Epithelial cell of esophagus (primary cell): Measurements from ENCODE around the gene FHIP1B.

ENCODE experiments used
- DNase-seq: peaks from one replicate; pipeline ENCODE4 v3.0.0; 2010; ENCODE audit warnings: low read depth
- H3K4me3 ChIP-seq: 2 replicates; pipeline ENCODE4 v1.5.1; 2011; ENCODE audit warnings: mild to moderate bottlenecking, low read length, control low read depth
- CTCF ChIP-seq: IDR thresholded peaks from 2 replicates; pipeline ENCODE4 v1.5.1; 2011; ENCODE audit warnings: low read depth, mild to moderate bottlenecking, low read length, control low read depth, inconsistent platforms; ENCODE audit not compliant: insufficient read depth; ENCODE audit errors: missing control alignments

Gene FHIP1B

GRCh38 chr11:6197466-6198200, 36.8 kb downstream of the FHIP1B start:
- DNase-seq = no peak
- TF ChIP-seq CTCF = no peak
- no peak overlapping the region for H3K4me3 ChIP-seq

DNA sequence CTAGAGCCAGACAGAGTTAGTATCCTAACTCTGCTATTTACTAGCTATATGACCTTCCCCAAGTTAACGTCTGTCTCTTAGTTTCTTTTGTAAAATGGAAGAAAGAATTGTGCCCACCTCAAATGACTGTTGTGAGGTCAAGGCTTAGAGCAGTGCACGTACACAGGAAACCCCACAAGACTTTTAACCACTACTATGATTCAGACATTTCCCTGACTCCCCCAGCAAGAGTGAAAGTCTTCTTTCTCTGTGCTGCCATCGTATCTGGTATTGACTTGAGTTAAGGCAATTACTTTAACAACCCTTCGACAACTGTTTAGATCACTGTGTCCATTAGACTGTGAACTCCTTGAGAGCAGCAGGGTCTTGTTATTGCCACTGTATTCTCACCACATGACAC, 38.0 kb downstream of the FHIP1B start:
- no peak for DNase-seq
- H3K4me3 ChIP-seq = no peak overlapping the region
- no peak for TF ChIP-seq CTCF

- no peak overlapping the region for H3K4me3 ChIP-seq
- TF ChIP-seq CTCF = no peak
- no peak for DNase-seq
These were observed 40.3 kb downstream of the FHIP1B start for GRCh38 chr11:6194065-6194581.

DNA sequence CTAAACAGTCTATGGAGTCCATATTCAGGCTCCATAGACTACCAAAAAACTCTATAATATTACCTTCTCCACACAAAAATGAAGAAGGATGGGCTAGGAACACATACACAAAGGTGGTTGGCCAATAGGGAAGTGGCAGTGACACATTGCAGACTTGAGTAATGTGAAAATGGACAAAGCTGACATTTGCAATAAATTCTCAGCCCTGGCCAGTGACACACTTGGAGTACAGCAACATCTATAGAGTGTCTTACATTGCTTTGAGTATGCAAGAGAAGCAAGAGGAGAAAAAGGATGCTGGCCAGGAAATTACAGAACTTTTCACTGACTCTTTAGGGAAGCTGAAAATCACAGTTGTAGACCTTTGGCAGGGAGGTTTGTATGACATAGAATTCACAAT, 42.7 kb downstream of the FHIP1B start:
- no peak for TF ChIP-seq CTCF
- H3K4me3 ChIP-seq = no peak overlapping the region
- DNase-seq = no peak

DNA sequence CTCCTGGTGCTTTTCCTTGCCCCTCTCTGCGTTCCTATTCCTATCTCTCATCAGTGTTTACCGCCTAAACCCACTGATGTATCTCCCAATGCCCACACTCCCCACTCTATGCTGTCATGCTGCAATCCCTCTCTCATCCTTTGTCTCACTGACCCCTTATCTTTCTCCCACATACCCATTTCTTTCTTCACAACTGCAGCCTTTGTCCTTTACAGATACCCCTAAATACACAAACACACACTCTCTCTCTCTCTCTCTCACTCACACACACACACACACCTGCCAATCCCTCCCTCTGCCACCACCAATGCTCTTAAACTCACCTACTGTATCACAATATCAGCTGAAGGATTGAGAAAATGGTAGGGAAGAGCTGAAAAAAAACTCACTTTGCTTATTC, 59.0 kb downstream of the FHIP1B start:
- no peak for DNase-seq
- no peak for TF ChIP-seq CTCF
- no peak overlapping the region for H3K4me3 ChIP-seq

DNA sequence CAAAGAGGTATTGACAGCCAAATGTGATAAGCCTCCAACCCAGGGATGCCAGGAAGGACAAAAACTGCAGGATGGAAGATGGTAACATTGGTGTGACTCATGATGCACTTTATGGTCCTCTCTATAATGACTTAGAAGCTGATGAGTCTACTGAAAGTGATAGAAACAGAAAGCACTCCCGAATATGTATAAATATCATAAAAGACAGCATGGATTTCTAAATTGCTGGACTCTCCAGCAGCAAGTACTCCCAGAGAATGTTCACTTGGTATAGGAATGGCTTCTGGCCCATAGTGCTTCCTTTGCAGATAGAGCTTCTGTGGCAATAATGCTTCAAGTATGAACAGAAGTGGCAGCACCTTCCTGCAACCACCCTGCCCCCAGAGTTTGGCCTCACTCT, 64.2 kb downstream of the FHIP1B start, which contains the start of gene OR52B2:
OR52B2 (minus strand) TSS at position 101 of the 400 bp plus-strand sequence; CDS start at position 101, 0 bp downstream.
- H3K4me3 ChIP-seq = no peak within 1 kb of the TSS
- no peak for DNase-seq
- TF ChIP-seq CTCF = no peak
